ENCODE data around the gene TMEM14C.

Gene TMEM14C

GRCh38 chr6:10722820-10723566 is at the start of gene TMEM14C:
TMEM14C (plus strand) TSS chr6:10723070; CDS start chr6:10724614, 1,544 bp downstream.
- DNase-seq (ENCODE audit: low read depth) = peak; percentile 97

DNA sequence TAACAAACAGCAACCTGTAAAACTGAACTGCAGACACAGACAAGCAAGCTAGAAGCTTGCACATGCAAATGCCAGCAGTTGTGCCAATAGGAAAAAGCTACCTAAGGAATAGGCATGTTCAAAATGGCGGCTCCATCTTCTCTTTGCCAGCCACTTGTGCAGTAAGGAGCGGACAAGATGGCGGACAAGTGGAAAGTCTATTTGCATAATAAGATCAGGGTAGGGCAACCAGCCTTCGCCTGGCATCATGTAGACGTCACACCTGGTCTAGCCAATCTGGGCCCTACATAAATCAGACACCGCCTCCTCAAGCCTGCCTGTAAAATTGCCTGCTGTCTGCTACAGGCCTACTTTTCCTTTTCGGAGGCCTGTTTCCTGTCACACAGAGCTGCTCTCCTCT is 46.5 kb upstream of the TMEM14C start:
- no peak for DNase-seq (ENCODE audit: low read depth)

GRCh38 chr6:10678456-10678855 is 44.4 kb upstream of the TMEM14C start:
- no peak for DNase-seq (ENCODE audit: low read depth)

DNA sequence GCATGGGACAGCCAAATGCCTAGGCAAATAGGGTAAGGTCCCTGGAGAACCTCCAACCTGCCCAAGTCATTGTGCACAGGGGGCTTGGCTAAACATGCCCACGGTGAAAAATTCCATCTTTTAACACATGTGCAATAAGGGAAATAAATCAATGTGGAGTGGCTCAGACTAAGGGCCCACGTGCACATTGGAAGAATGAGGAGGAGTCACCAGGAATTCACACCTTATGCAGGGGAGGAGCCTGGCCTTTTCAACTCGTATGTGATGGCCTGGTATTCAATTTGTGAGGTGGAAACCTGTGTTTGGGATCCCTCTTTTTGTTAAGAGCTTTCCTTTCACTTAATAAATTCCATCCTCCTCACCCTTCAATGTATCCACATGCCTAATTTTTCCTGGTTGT is 41.1 kb upstream of the TMEM14C start:
- DNase-seq (ENCODE audit: low read depth) = no peak

DNA sequence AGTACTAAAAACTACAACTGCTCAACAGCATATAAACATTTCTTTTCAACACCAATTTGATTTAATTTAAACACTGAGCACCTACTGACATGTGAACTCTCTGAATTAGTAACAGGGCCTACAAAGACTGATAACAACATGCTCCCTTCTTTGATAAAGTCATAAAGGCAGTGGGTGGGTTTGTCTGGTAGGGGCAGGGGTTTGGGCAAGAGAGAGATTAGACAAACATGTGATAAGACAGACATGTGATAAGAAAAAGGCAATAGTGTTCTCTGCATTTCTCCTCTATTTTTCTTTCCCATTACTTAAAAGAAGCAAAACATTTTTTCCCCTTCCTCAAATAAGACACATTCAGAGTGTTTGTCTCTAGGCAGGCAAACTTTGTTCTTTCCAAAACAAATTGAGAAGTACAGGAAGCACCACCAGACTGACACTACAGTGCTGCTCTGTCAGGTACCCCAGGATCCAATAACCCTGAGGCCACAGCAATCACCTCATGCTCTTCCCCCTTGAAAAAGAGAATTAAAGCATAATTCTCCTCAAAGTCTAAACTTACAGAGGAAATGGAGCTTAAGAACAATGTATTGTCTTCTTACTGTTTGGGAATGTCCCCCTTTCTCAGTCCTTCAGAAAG is 40.4 kb upstream of the TMEM14C start:
- no peak for DNase-seq (ENCODE audit: low read depth)

- no peak for DNase-seq (ENCODE audit: low read depth)
Observed at GRCh38 chr6:10684618-10685017, 38.3 kb upstream of the TMEM14C start.

- DNase-seq (ENCODE audit: low read depth) = no peak
Observed at GRCh38 chr6:10685092-10685915, 37.6 kb upstream of the TMEM14C start.

- no peak for DNase-seq (ENCODE audit: low read depth)
Observed at GRCh38 chr6:10686901-10687300, 36.0 kb upstream of the TMEM14C start.

DNA sequence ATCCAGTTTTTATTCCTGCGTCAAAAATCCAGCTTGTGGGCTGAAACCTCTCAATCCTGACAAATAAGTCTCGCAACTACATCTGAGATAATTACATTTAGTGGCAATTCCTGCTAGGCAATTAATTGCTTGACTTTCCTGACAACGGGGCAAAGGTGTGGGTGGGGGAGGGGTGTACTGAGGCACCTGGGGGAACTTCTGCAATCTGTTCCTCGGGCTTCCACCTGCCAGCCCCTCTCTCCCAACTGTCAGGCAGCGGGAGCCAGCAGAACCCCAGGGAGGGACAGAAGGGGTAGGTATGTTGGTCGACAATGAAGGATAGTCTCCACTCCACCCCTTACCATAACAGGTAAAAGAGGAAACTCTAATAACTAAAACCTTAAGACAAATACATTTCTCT is 35.3 kb upstream of the TMEM14C start:
- no peak for DNase-seq (ENCODE audit: low read depth)

- DNase-seq (ENCODE audit: low read depth) = no peak
Observed at GRCh38 chr6:10690651-10691445, 32.0 kb upstream of the TMEM14C start.

DNA sequence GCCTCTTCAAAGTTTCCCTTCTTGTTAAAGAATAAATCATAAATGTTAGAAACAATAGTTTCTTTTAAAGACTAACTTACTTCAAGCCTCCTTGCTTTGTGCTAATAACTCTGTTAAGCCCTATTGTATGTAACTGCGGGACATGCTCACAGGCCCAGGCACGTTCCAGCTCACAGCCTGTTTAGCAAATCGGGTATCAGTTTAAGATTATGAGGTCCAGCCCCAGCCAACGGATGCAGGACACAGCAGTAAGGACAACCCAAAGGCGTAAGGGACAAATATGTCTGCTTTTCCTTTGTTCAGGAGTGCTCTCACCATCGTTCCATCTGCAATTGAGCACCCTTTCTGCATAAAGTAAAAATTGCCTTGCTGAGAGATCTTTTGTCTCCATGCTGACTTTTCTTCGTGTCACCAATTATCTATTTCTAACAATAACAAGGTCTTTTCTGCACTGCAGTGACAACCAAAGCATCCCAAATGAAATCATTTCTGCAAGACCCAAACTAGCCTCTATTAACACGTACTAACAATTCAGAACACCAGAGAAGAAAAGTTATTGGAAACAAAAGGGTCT is 29.8 kb upstream of the TMEM14C start:
- no peak for DNase-seq (ENCODE audit: low read depth)

DNA sequence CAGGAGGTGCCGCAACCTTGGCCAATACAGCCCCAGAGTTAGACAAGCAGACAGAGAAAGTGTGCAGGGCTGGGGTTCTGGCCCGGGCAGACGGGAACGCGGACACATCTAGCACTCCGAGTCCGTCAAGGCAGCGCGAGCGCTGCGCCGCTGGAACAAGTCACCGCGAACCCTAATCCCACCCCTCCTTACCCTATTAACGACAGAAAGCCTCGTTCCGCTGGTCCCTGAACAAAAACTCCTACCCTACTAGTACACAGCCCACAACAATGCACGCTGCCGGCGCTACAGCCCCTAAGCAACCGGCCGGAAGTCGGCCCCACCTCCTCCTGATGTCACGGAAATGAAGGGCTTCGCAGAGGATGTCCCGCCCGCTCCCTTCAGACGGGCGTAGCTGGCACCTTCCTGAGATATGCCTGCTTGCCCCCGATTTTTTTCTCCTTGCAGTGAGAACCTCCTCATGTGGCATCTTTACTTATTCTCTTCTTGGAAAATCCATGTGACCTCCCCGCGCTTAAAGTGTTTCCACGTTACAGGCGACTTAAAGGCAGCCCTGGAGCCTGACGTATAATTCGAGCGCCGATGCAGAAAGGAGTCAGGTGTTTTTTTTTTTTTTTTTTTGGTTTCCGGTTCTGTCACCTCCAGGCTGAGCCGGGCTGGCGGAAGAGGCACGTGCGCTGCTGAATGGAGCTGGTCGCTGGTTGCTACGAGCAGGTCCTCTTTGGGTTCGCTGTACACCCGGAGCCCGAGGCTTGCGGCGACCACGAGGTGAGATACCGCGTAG is 28.4 kb upstream of the TMEM14C start, which contains the start of the genes C6orf52 and PAK1IP1:
Gene C6orf52 (minus strand): TSS at position 315 of the 784 bp plus-strand sequence. CDS start 7,066 bp downstream, outside the sequence.
Gene PAK1IP1 (plus strand): TSS at position 671 of the 784 bp plus-strand sequence. CDS start 14 bp downstream, at position 685.
- DNase-seq (ENCODE audit: low read depth) = peak; percentile 88

DNA sequence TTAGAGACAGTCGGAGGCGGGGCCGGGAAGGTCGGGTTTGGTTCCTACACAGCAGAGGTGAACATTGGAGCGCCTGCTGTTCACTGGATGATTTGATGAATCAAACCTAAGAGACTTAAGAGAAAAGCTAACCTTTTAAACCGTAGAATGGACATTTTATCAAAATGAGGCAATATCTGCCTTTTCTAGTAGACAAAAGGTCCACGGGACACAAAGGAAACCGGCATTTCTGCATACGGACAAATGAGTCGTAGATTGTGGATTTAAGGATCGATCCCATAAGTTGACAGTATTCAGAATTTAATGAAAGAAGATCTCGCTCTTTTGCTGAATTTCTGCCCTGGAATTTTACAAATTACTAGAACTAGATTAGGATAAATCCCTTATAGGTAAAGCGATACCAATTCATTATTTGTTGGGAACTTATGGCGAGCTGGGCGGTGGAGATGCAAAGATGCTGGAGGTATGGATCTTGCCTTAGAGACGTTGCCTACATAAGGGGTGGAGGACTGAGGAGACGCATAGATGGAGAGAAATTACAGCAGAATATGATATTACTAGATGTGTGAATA is 27.7 kb upstream of the TMEM14C start:
- DNase-seq (ENCODE audit: low read depth) = no peak

DNA sequence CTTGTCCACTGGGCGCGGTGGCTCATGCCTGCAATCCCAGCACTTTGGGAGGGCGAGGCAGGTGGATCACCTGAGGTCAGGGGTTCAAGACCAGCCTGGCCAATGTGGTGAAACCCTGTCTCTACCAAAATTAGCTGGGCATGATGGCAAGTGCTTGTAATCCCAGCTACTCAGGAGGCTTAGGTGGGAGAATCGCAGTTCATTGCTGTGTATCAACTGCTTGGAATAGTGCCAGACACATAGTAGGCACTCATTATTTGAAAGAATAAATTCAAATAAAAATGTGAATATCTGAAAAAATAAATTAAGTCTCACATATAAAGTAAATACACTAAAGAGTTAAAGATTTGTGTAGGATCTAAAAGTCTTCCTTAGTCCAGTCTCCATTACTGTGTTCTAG is 26.2 kb upstream of the TMEM14C start:
- no peak for DNase-seq (ENCODE audit: low read depth)

DNA sequence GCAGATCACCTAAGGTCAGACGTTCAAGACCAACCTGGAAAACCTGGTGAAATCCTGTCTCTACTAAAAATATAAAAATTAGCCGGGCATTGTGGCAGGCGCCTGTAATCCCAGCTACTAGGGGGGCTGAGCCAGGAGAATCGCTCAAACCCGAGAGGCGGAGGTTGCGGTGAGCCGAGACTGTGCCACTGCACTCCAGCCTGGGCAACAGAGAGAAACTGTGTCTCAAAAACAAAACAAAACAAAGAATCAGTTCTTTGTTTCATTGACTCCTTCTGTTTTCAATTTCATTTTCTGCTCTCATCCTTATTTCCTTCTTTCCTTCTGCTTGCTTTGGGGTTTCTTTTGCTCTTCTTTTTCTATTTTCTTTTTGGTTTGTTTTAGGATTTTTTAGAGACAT is 8.9 kb upstream of the TMEM14C start:
- DNase-seq (ENCODE audit: low read depth) = no peak

- peak; percentile 5 for DNase-seq (ENCODE audit: low read depth)
Observed at GRCh38 chr6:10719296-10719963, 3.4 kb upstream of the TMEM14C start.

- DNase-seq (ENCODE audit: low read depth) = peak; percentile 10
Observed at GRCh38 chr6:10719964-10720264, 3.0 kb upstream of the TMEM14C start.

DNA sequence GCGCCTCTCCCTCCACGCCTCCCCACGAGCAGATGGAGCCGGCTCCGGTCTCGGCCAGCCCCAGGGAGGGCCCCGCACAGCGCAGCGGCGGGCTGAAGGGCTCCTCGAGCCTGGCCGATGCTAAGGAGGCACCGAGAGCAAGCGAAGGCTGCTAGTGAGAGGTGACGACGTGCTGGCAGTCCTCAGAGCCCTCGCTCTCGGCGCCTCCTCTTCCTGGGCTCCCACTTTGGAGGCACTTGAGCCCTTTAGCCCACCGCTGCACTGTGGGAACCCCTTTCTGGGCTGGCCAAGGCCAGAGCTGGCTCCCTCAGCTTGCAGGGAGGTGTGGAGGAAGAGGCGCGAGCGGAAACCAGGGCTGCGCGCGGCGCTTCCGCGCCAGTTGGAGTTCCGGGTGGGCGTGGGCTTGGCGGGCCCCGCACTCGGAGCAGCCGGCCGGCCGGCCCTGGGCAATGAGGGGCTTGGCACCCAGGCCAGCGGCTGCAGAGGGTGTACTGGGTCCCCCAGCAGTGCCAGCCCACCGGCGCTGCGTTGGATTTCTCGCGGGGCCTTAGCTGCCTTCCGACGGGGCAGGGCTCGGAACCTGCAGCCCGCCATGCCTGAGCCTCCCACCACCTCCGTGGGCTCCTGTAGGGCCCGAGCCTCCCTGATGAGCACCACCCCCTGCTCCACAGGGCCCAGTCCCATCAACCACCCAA is 2.5 kb upstream of the TMEM14C start:
- no peak for DNase-seq (ENCODE audit: low read depth)

Data from stromal cell of bone marrow (primary cell).